Upper lobe of right lung (tissue), 1 donor: ENCODE data around the gene TRAF4. TPM values are rescaled to one million over a fixed set of nuclear protein-coding genes. Genes with fewer than 3 reads are reported as not detected.

Source experiments
- ATAC-seq: fragments of 200-7000 bp; cut with Tn5 transposase; one replicate; pipeline ENCODE4 v1.9.1; 2020; ENCODE audit warnings: mild to moderate bottlenecking, moderate library complexity
- DNase-seq: peaks from one replicate; pipeline ENCODE4 v3.0.0-alpha.2; 2020
- H3K27ac ChIP-seq: fragments of 200-600 bp; one replicate; pipeline ENCODE4 v1.8.0; 2022
- H3K27me3 ChIP-seq: fragments of 200-600 bp; one replicate; pipeline ENCODE4 v1.8.0; 2022; ENCODE audit warnings: mild to moderate bottlenecking
- H3K36me3 ChIP-seq: fragments of 200-600 bp; one replicate; pipeline ENCODE4 v1.8.0; 2022
- H3K4me1 ChIP-seq: fragments of 200-600 bp; one replicate; pipeline ENCODE4 v1.8.0; 2022
- H3K4me3 ChIP-seq: fragments of 200-600 bp; one replicate; pipeline ENCODE4 v1.8.0; 2022; ENCODE audit warnings: mild to moderate bottlenecking
- H3K9me3 ChIP-seq: fragments of 200-600 bp; one replicate; pipeline ENCODE4 v1.8.0; 2022
- intact Hi-C: fragments of 100-400 bp; cut with DNase I; formaldehyde crosslinking; loops from one replicate; pipeline ENCODE4 v1.11.0; 2022
- total RNA-seq: library from RNA; stranded (reverse); fragmentation: NEBNext Ultra II Directional; extraction: Animal tissue kit (Norgen Biotek cat#: 25700); gene quantifications from one replicate; pipeline ENCODE4 v1.2.1, GENCODE V29; 2021
- TF ChIP-seq, protein P1 (sequence below): fragments of 200-600 bp; IDR thresholded peaks from one replicate; pipeline ENCODE4 v1.8.0; 2022; ENCODE audit warnings: antibody characterized with exemption
- donor health status: DM: no; HTN: yes; CAD: no; lungs with severe emphysema.

The TRAF4 gene
- total RNA-seq, 1 donor from 2014 or later, result 65.9 TPM

DNA sequence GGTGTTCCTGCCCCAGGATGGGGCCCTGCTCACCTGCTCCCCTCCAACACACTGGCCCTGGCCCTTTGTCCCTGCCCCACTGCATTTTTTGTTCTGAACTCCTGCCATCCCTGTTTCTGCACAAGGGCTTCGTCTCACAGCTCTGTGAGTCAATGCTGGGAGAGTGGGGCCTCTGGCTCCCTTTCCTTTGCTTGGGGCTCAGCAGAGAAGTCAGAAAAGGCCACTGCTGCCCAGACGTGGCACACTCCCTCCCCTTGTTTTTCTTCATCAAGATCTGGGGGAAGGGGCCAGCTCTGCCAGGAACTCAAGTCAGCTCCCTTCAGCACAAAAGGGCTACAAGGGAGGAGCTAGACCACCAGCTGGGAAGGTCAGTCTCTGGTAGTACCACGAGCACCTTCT is 41.1 kb upstream of the TRAF4 start:
- Histone ChIP-seq H3K9me3 (no peaks in the 10 kb centered on the region), H3K27me3 (no peaks in the 10 kb centered on the region), H3K4me1 (no peaks in the 10 kb centered on the region), H3K4me3 (no peak overlapping the region), H3K27ac (no peak overlapping the region), H3K36me3 (peaks cover 60% of the 10 kb centered on the region)
- TF ChIP-seq, protein P1, sequence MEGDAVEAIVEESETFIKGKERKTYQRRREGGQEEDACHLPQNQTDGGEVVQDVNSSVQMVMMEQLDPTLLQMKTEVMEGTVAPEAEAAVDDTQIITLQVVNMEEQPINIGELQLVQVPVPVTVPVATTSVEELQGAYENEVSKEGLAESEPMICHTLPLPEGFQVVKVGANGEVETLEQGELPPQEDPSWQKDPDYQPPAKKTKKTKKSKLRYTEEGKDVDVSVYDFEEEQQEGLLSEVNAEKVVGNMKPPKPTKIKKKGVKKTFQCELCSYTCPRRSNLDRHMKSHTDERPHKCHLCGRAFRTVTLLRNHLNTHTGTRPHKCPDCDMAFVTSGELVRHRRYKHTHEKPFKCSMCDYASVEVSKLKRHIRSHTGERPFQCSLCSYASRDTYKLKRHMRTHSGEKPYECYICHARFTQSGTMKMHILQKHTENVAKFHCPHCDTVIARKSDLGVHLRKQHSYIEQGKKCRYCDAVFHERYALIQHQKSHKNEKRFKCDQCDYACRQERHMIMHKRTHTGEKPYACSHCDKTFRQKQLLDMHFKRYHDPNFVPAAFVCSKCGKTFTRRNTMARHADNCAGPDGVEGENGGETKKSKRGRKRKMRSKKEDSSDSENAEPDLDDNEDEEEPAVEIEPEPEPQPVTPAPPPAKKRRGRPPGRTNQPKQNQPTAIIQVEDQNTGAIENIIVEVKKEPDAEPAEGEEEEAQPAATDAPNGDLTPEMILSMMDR, result no peak
- DNase-seq, result no peak
- ATAC-seq, result no peak
- intact Hi-C loops, result no loop called here

DNA sequence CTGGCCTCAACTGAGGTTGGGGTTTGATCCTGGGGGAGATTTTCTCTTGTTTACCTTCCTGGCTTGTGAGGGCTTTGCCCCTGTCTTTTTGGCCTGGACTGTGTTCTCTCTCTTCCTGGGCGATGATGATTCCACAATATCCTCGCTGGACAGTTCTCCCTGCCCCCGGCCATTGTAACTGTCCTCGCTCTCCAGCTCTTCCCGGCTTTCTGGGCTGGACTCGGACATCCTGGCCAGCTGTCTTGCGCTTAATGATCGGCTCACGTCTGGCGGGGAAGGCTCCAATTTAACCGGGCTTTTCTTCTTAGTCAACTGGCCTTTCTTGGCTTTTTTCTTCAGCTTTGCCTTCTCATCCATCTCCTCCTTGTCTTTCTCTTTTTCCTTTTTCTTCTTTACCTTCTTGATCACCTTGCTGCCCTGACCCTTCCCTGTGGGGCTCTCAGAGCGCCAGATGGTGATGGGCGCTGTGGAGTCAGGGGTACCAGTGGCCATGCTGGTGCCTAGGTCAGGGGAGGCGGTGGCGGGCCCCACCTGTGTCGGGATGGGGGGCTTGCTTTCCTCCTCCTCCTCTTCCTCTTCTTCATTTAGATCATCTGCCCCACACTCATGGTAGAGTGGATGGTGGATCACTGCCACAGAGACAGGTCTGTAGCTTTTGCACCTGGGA is 40.1 kb upstream of the TRAF4 start:
- no peak overlapping the region for H3K4me3 ChIP-seq
- intact Hi-C loops, result no loop called here
- H3K27me3 ChIP-seq, result no peaks in the 10 kb centered on the region
- no peak overlapping the region for H3K27ac ChIP-seq
- H3K4me1 ChIP-seq, result no peaks in the 10 kb centered on the region
- DNase-seq, result no peak
- ATAC-seq, result no peak
- no peaks in the 10 kb centered on the region for H3K9me3 ChIP-seq
- peaks cover 51% of the 10 kb centered on the region for H3K36me3 ChIP-seq
- TF ChIP-seq, protein P1, result no peak

DNA sequence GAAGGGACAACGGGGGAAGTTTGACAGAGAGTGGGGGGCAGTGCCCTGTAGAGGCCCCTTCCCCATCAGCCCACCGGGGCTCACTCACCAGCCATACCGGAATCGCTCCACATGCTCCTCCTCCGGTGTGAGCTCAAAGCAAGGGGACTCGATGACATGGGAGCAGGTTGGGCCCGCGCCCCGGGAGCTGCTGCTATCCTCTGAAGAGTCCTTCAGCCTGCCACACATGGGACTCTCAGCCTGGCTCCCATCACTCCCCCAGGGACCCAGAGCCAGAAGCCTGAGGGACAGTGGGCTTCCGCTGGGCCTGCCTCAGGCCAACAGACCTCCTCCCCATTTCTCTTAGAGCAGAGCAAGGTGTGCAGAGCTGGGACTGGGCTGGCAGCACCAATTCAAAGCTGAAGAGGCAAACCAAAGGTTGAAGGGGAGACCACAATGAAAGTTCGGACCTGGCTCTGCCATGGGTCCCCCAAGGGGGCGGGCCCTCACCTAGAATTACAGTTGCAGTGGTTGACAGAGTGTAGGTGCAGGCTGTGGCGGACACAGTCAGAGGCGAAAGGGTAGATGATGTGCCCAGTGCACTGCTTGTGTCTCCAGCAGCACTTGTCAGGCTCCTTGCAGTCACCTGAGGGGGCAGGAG is 39.5 kb upstream of the TRAF4 start:
- ATAC-seq (no peak), DNase-seq (no peak)

DNA sequence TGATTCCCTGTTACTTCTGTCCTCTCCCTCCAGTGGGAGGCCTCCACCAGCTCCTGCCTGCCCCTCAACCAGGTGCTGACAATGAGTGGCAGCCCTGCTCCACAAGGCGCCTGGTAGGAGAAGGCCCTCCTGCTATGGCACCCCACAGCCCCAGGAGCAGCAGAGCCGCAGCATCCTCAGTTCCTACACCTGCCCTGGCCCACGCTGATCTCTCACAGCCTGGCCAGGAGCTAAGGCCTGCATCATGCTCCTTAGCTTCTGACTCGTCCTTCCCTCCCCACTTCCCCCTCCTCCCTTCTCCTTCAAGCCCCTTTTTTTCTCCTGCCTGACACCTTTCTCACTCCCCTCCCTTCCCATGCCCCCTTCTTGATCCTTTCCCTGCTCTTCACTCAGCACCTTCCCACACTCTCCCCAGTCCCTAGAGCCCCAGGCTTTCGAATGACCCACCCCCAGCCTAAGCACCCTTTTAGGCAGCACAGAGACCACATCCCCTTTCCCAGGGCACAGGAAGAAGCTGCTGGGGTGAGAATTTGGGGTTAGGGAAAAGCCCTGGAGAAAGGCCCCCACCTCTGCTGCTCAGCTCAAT is 38.6 kb upstream of the TRAF4 start:
- no peaks in the 10 kb centered on the region for H3K9me3 ChIP-seq
- peaks cover 36% of the 10 kb centered on the region for H3K36me3 ChIP-seq
- ATAC-seq, result no peak
- H3K27me3 ChIP-seq, result no peaks in the 10 kb centered on the region
- TF ChIP-seq, protein P1, result no peak
- DNase-seq, result no peak
- no peak overlapping the region for H3K4me3 ChIP-seq
- H3K4me1 ChIP-seq, result peaks cover 3% of the 10 kb centered on the region
- intact Hi-C loops, result no loop called here
- no peak overlapping the region for H3K27ac ChIP-seq

More for the DNA sequence above, 39.5 kb upstream of the TRAF4 start:
- no peak overlapping the region for H3K27ac ChIP-seq
- TF ChIP-seq, protein P1, result no peak
- peaks cover 44% of the 10 kb centered on the region for H3K36me3 ChIP-seq
- H3K9me3 ChIP-seq, result no peaks in the 10 kb centered on the region
- H3K4me1 ChIP-seq, result no peaks in the 10 kb centered on the region
- intact Hi-C loops, result no loop called here
- no peaks in the 10 kb centered on the region for H3K27me3 ChIP-seq
- H3K4me3 ChIP-seq, result no peak overlapping the region

DNA sequence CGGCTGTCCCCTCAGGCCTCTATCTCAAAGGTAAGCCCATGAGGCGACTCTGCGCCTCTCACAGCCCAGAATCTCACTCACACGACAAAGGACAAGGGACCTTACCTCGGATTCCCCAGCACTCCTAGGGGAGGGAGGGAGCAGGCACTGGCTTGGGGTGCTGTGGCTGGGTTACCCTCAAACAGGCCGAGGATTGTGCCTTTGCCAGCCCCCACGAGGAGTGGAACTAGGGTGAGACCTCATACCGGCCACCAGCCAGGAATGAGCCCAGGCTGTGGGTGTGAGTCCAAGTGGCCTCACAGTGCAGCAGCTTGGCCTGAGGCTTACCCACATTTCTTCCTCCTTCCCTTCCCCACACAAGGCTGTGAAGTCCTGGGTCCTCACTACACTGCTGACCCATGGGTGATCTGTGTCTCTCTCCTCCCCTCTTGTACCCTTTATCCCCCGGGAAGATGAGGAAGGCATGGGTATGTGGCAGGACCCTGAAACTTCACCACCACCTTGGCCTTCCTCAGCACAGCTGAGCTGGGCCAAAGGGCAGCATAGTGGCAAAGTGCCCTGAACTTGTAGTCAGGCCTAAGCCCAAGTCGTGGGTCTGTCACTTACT is 38.0 kb upstream of the TRAF4 start:
- no peak overlapping the region for H3K27ac ChIP-seq
- H3K36me3 ChIP-seq, result peaks cover 29% of the 10 kb centered on the region
- H3K4me3 ChIP-seq, result no peak overlapping the region
- no peaks in the 10 kb centered on the region for H3K27me3 ChIP-seq
- H3K9me3 ChIP-seq, result no peaks in the 10 kb centered on the region
- intact Hi-C loops, result no loop called here
- DNase-seq, result no peak
- TF ChIP-seq, protein P1, result no peak
- H3K4me1 ChIP-seq, result peaks cover 3% of the 10 kb centered on the region
- no peak for ATAC-seq
